ENCODE results near the gene HNRNPF. TPM values are rescaled to one million over a fixed set of nuclear protein-coding genes. Genes with fewer than 3 reads are reported as not detected.

The HNRNPF gene
- total and polyA plus RNA-seq, 8 donors = 26.5 to 103 (median 72.1) TPM

- H3K9me3 ChIP-seq = no peaks in the 10 kb centered on the region
- H3K36me3 ChIP-seq = peaks cover 8 to 65% (median 30%) of the 10 kb centered on the region in 3 donors
- no peaks in the 10 kb centered on the region for H3K27me3 ChIP-seq
- no peak for FAIRE-seq
- DNase-seq = peak in 2 of 6 donors; percentile 12 to 26
- 73 to 78% methylated on average over 7 of the region's 7 CpGs for WGBS, 2 donors
- H3K27ac ChIP-seq = no peak overlapping the region
- peak in 1 of 4 donors; percentile 26 for TF ChIP-seq CTCF (IDR thresholded peaks at IDR 0.05)
- intact Hi-C loops (cut with DNase I) = no loop called here
- ATAC-seq = peak in 3 of 4 donors; percentile 55 to 63 (median 61)
- H3K4me3 ChIP-seq = no peak overlapping the region
- H3K4me1 ChIP-seq = peaks cover 0 to 11% (median 6%) of the 10 kb centered on the region in 3 donors
Measured at GRCh38 chr10:43390759-43391158, 18.2 kb downstream of the HNRNPF start.

- H3K4me3 ChIP-seq = no peak overlapping the region
- DNase-seq (no peak), FAIRE-seq (no peak), ATAC-seq (no peak)
- H3K27ac ChIP-seq = no peak overlapping the region
- H3K4me1 ChIP-seq = peaks cover 0 to 7% (median 6%) of the 10 kb centered on the region in 3 donors
- H3K36me3 ChIP-seq = peaks cover 8 to 65% (median 30%) of the 10 kb centered on the region in 3 donors
- H3K9me3 ChIP-seq = no peaks in the 10 kb centered on the region
- WGBS, 2 donors = 81 to 82% methylated on average over 5 of the region's 5 CpGs
- no peak for TF ChIP-seq CTCF (IDR thresholded peaks at IDR 0.05)
- H3K27me3 ChIP-seq = no peaks in the 10 kb centered on the region
- intact Hi-C loops (cut with DNase I) = no loop called here
Measured at GRCh38 chr10:43390333-43390732, 18.7 kb downstream of the HNRNPF start.

- no peak overlapping the region for H3K27ac ChIP-seq
- H3K4me1 ChIP-seq = peaks cover 0 to 6% (median 2%) of the 10 kb centered on the region in 3 donors
- no peak for TF ChIP-seq CTCF (IDR thresholded peaks at IDR 0.05)
- no peak overlapping the region for H3K4me3 ChIP-seq
- no peaks in the 10 kb centered on the region for H3K9me3 ChIP-seq
- peak in 1 of 6 donors; percentile 0 for DNase-seq
- WGBS, 2 donors = 55 to 56% methylated on average over 3 of the region's 3 CpGs
- no peak for ATAC-seq
- FAIRE-seq = no peak
- intact Hi-C loops (cut with DNase I) = no loop called here
- H3K36me3 ChIP-seq = peaks cover 8 to 65% (median 30%) of the 10 kb centered on the region in 3 donors
- H3K27me3 ChIP-seq = no peaks in the 10 kb centered on the region
Measured at GRCh38 chr10:43389867-43390266, 19.1 kb downstream of the HNRNPF start.

GRCh38 chr10:43387678-43388032 is 21.3 kb downstream of the HNRNPF start:
- no peak for TF ChIP-seq CTCF (IDR thresholded peaks at IDR 0.05)
- Histone ChIP-seq H3K27ac (no peak overlapping the region), H3K27me3 (no peaks in the 10 kb centered on the region), H3K4me3 (no peak overlapping the region), H3K9me3 (no peaks in the 10 kb centered on the region), H3K4me1 (peaks cover 0 to 11% (median 0%) of the 10 kb centered on the region in 3 donors), H3K36me3 (peaks cover 8 to 48% (median 30%) of the 10 kb centered on the region in 3 donors)
- WGBS, 2 donors = 81 to 86% methylated on average over 5 of the region's 5 CpGs
- DNase-seq = peak in 2 of 6 donors; percentile 13 to 39
- no peak for FAIRE-seq
- intact Hi-C loops (cut with DNase I) = no loop called here
- no peak for ATAC-seq

GRCh38 chr10:43386981-43387677 is 21.9 kb downstream of the HNRNPF start:
- peaks cover 0 to 11% (median 0%) of the 10 kb centered on the region in 3 donors for H3K4me1 ChIP-seq
- H3K9me3 ChIP-seq = no peaks in the 10 kb centered on the region
- DNase-seq (peak in 2 of 6 donors; percentile 44 to 58), ATAC-seq (no peak), FAIRE-seq (no peak)
- no peak overlapping the region for H3K4me3 ChIP-seq
- intact Hi-C loops (cut with DNase I) = no loop called here
- no peak for TF ChIP-seq CTCF (IDR thresholded peaks at IDR 0.05)
- 94 to 95% methylated on average over 29 of the region's 29 CpGs for whole genome bisulfite sequencing, 2 donors
- H3K36me3 ChIP-seq = peaks cover 8 to 43% (median 30%) of the 10 kb centered on the region in 3 donors
- no peaks in the 10 kb centered on the region for H3K27me3 ChIP-seq
- no peak overlapping the region for H3K27ac ChIP-seq
